HG02973 (cell line): ENCODE data around the gene TFAP2E.
A peak's percentile ranks its signal among the peaks of the same experiment; 100 is the strongest.

Experiments
- ATAC-seq: cut with Tn5 transposase; IDR thresholded peaks from one replicate; pipeline ENCODE4 v1.9.1; 2021; ENCODE audit warnings: moderate library complexity; ENCODE audit not compliant: unreplicated experiment

TFAP2E gene

GRCh38 chr1:35641233-35641866 is 68.2 kb downstream of the TFAP2E start, which contains the start of gene PSMB2:
TSS of gene PSMB2 (minus strand) at chr1:35641526. CDS start at chr1:35641432, 94 bp downstream.
- ATAC-seq: peak; percentile 78

DNA sequence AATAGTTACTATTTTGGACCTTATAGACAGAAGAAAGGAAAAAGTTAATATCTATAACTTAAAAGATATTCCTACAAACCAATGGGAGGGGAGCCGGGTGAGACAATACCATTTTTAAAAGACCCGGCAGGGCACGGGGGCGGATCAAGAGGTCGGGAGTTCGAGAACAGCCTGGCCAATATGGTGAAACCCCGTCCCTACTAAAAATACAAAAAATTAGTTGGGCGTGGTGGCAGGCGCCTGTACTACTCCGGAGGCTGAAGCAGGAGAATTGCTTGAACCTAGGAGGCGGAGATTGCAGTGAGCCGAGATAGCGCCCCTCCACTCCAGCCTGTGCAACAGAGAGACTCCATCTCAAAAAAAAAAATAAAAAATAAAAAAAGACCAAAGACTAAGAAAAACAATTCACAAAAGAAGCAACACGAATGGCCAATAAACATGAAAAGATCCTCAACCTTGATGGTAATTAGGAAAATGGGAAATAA is 69.4 kb downstream of the TFAP2E start:
- ATAC-seq: no peak

- no peak for ATAC-seq
Observed at GRCh38 chr1:35644204-35644603, 71.1 kb downstream of the TFAP2E start.
